ENCODE data around the gene TPRN.

Gene TPRN

DNA sequence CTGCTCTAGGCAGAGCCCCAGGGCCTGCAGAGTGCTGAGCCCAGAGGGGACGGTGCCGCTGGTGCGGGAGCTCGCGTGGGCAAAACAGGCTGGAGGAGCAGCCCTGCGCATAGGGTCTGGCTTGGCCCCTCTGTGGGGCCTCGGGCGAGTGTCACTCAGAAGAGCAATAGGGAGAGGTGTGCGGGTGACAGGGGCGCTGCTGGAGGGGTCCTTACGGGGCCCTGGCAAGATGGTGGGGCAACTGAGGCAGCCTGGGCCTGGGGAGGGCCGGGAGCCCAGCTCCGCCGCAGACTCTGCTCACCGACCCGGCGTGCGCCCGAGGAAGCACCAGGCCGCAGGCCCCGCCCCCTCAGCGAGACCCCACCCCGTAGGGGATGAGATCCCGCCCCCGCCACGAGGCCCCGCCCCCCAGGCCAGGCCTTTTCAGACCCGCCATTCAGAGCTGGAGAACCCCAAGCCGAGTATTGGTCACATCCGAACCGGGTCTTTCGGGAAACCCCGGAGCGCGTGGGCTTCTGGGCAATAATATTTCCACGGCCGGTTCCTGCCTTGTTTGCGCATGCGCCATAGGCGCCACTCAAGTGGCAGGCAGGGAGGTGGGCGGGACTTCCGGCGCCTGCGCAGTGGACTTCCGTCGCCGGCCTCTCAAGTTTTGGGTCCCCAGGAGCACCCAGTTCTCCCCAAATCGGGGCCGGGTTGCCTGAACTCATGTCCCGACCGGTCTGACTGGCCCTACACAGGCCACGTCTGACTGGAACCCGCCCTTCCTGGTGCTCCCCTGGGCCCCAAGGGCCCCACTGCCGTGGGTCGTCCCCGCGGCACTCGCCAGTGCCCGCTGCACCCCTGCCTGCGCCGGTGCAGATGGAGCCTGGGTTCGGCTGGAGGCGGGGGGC lies 22.8 kb upstream of the TPRN start:
- peak; percentile 97 for DNase-seq

DNA sequence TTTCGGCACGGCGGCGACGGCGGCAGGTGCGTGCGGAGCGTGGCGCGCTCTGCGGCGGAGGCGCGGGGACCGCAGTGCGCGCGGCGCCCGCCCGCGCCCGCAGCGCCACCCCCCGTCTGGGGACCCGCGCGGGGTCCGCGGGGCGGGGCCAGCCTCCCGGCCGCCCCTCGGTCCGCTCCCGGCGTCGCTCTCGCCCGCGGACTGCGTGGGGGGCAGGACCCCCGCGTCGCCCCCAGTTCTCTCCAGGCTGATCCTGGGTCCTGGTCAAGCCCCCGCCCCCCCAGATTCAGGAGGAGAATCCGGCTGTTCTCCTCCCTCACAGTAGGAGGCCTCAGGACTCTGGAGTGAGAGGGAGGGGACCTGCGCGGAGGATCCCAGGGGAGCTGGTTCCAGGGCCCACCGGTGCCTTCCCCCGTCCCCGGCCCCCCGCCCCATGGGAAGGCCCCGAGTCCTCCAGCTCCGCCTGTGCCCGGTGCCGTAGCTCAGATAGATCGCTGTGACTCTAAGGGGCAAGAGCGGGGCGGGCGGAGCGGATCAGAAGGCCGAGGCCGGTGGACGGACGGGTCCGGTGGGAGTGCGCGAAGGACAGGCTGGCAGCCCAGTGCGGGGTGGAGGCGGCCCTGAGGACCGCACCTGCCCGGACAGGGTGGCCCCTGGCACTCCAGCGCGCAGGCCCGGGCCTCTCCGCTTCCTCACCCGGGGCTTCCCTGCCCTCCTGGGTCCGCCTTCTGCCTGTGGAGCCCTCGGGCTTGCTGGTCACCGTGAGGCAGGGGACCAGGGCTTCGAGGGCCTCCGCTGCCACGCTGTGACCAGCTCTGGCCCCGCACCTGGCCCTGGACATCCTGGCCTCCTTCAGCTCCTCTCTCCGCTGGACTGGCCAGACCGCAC lies 21.9 kb upstream of the TPRN start, which contains the start of gene RNF208:
TSS of gene RNF208 (minus strand) at position 51 of the 888 bp plus-strand sequence. CDS start 1,028 bp downstream, outside the sequence.
- no peak for DNase-seq

DNA sequence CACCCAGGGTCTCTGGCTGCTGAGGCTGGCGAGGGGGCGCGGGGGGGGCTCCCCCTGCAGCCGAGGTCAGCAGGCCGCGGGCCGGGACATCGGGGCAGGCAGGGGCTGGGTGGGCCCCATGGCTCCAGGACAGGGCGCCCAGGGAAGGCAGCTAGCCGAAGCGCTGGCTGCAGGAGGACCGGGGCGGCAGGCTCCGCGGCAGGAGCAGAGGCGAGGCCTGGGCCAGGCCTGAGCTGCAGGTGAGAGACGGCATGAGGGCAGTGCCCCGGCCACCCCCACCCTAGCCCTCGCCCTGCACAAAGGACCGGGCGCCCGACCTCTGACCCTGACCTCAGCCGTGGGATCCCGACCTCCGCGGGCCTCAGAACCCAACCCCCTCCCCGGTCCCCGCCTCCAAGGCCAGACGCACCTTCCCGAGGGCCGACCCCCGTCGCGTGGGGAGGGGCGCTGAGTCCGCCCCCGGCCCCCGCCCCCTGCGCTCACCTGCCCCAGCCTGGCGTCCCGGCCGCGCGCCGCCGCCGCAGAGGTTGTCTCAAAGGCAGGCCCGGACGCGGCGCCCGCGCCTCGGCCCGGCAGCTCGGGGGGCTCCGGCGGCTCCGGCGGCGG lies 21.1 kb upstream of the TPRN start:
- DNase-seq, result no peak

DNA sequence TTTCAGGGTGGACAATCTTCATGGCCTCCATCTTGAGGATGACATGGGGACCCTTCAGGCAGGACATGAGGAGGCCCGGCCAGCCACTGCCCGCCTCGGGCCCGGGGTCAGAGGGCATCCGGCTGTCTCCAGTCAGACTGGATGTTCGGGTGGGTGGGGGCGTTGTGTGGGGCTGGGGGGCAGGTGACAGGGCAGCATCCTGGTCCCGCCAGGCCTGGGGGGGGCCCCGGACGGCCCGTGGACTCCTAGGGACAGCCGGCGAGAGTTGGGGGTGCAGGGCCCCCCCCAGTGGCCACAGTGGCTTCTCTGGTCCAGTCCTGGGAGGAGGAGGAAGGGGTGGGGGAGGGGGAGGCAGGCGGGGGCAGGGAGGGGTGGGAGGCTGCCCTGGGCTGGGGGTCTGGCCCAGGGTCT lies 20.6 kb upstream of the TPRN start:
- no peak for DNase-seq

DNA sequence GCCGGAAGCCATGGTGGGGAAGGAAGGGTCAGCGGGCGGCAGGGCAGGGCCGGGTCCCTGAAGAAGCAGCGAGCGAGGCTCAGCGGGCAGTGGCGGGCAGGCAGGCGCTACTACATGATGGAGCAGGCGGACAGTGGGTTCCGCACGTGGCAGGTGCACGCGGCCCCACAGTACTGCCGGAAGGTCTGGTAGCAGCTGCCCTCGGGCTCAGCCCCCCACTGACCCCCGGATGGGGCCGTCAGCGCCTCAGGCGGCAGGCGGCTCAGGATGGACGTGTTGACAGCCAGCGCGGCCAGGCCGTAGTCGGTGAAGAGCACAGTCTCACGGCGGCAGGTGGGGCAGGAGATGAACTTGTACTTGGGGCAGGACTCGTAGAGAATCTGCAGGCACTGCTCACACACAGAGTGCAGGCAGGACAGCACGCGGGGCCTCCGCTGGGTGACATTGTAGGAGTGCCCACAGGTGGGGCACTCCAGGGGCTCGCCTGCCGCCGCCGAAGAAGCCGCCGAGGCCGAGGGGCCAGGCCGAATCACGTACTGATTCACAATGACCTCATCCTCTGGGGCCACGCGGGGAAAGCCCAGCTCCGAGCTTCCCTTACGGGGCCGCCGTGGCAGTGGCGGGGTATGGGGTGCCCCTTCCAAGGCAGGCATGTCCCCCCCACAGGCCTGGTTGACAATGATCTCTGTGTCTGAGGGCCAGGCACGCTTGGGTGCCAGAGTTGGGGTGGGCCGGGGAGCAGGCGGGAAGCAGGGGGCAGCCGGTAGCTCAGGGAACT lies 20.0 kb upstream of the TPRN start:
- DNase-seq, result no peak

DNA sequence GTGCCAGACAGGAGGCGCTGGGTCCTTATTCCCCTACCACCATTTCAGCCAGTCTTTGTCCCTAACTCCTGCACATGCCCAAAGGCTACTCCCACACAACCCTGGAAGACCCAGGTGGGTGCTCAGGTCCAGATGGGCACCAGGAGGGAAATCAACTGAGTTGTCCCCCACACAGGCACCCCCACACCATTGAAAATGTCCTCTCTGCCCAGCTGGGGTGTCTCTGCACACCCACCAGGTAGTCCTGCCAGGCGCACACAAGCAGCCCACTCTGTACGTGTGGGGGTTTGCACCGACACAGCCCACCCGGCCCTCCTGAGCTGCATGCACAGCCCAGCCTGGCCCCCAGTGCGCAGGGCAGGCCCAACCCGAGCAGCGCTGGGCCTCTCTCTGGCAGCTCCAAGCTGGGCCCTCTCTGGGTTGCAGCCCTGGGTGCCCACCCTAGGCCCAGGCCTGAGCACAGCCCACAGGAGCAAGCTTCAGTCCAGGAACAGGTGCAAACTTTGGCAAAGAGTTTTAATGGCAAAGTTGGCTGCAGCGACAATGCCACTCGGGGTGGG lies 19.3 kb upstream of the TPRN start:
- DNase-seq, result no peak

DNA sequence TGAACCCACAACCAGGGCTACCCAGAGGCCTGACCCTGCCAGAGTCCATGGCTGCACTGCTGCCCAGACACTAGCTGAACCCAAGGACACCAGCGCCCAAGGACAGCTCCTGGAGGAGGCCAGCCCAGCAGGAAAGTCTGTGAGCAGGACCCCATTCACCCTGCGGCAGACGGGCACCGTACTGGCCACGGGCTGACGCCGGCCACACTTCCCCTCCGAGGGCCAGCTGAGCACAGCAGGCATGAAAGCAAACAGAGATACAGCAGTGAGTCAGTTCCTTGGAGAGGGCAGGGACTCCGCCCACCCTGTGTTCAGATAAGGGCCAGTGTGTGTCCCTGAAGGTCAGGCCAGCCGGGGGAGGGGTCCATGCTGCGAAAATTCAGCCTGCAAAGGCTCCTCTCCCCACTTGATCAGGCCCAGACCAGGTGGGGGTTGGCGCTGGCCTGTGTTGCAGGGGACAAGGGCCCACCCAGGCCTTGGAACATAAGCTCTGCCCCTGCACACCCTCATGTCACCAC lies 18.3 kb upstream of the TPRN start:
- DNase-seq, result no peak

DNA sequence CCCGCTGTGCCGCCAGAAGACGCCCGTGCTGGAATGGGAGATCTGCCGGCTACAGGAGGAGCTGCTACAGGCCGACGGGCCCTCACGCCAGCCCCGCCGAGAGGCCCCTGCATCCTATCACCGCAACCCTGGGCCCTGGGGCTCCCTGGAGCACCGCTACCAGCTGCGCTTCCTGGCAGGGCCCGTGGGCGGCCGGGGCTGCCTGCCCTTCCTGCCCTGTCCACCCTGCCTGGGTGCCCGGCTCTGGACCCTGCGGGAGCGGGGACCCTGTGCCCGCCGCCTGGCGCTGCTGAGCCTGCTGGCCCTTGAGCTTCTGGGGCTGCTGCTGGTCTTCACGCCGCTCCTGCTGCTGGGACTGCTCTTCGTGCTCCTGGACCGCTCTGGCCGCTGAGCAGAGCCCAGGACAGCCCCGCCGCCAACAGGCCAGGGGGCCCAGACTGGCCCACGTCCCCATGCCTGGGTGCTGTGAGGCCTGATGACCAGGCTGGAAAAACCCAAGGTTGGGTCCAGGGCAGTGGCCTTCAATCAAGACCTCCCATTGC lies 17.7 kb upstream of the TPRN start:
- no peak for DNase-seq

DNA sequence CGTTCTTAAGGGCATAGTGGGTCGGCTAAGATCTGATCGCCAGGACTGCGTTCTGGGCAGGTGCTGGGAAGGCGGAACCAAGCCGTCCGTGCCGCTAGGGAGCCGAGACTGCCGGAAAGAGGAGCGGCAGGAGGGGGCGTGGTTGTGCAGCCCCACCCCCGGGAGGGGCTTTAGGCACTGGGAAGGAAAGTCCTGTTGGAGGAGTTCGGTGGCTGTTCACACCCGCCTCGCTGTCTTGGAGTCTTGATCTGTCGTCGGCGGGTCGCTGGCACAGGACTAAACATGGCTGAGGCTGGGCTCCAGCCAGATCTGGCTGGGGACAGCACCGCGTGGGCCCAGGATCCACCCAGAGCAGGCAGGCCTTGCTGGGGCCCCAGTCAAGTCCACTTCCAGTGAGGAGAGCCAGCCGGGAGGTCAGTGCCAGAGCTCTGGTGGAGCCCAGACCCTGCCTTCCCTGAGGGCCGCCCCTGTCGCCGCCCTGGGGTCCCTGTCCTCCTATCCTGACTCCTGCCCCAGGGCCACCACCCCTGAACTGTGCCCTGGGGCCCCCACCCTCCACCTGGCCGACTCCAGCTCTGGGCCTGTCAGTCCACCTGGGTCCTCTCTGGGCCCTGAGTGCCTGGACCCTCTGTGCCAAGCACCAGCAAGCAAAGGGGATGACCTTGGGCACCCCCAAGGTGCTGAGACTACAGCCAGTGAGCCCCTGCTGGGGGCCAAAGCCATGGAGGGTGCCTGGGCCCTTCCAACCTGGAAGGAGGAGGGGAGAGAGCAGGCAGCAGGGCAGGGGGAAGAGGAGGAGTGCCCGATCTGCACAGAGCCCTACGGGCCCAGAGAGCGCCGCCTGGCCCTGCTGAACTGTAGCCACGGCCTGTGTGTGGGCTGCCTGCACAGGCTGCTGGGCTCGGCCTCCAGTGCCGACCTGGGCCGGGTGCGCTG lies 17.0 kb upstream of the TPRN start:
- DNase-seq, result no peak

DNA sequence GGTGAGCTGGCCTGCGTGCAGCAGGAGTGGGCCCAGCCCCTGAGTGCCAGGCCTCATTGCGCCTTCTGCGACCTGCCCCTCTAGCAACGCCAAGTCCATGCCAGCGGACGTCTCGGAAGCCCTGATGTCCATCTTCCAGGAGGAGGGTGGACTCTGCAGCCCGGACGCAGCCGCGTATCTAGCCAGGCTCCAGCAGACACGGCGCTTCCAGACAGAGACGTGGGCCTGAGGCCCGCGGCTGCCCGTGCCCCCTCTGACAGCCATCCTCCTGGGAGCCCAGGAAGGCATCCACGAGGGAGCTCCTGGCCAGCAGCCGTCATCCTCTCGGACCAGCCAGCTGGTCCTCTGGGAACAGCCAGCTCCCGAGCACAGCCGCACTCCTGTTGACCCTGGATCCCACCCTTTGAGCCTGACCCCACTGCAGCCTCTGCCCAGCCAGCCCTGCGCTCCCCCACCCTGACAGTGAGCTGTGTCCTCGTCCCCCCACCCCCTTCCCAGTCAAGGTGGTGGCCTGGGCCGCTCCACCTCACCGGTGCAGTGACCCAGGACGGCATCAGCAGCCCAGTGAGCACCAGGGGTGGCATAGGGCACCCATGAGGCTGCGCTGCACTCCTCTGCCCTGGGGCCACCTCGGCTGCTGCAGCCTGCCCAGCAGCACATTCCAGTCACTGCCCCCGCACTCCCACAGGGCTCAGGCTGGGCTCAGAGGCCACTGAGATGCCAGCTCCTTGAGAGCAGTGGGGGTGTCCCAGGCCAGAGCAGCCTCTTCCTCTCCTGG lies 15.8 kb upstream of the TPRN start:
- DNase-seq, result no peak

DNA sequence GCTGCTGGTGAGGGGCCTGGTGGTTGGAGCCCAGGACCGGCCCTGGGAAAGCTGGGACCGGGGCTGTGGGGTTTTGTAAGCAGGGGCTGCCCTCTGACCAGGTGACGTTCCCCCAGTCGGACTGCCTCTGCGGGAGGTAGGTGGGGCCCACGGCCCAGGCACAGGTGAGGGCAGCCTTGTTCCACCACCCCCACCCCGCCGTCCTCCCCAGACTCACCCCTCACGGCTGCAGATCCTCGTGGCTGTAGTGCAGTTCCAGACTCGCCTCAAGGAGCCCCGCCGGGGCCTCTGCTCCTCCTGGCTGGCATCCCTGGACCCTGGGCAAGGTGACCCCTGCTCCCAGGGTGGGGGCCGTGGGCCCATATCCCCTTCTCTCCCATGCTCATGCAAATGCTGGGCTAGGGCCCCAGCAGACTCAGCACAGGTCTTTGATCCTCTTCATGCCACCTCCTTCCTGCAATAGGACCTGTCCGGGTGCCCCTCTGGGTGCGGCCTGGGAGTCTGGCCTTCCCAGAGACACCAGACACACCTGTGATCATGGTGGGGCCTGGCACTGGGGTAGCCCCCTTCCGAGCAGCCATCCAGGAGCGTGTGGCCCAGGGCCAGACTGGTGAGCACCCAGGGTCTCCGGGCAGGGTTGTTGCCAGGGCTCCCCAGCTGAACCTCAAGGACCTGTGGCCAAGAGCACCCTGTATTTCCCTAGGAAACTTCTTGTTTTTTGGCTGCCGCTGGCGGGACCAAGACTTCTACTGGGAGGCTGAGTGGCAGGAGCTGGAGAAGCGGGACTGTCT lies 14.8 kb upstream of the TPRN start:
- DNase-seq, result no peak

DNA sequence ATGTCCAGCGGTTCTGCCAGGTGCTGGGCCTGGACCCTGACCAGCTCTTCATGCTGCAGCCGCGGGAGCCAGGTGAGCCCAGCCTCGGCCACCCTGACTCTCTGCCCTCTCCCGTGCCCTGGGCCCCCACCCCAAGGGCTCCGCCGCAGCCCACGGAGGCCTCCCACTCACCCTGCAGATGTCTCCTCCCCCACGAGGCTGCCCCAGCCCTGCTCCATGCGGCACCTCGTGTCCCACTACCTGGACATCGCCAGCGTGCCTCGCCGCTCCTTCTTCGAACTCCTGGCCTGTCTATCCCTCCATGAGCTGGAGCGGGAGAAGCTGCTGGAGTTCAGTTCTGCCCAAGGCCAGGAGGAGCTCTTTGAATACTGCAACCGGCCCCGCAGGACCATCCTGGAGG lies 14.1 kb upstream of the TPRN start:
- DNase-seq, result no peak

DNA sequence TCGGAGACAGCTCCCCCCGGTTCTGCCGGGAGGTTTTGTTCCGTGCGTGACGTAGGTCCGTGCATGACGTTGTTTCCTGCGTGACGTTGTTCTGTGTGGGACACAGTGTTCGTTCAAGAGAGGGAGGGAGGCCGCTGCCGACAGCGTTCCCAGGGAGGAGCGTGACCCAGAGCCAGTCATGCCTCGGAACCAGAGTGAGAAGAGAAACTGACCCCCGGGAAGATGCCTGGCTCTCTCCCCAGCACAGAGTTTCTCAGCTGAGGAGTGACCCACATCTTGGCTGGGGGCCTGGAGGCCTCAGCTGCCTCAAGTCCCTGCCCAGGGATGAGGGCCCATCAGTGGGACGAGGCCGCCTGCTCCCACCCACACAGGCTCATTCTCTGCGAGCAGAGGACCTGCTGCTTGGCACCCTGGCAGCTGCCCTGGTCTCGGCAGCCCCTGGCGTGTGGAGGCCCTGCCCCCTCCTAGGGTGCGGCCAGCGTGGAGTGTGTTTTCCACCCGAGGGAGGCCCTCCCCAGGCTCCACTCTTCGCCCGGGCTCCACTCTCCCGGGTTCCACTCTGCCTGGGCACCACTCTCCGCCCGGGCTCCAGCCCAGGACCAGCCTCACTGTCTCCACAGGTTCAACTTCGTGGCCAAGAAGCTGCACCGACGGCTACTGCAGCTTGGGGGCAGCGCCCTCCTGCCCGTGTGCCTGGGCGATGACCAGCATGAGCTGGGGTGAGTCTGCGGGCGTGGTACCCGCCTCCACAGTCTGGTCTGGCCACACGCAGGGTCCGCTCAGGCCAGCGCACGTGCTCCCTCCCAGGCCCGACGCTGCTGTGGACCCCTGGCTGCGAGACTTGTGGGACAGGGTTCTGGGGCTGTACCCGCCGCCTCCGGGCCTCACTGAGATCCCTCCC lies 12.9 kb upstream of the TPRN start:
- DNase-seq, result no peak

DNA sequence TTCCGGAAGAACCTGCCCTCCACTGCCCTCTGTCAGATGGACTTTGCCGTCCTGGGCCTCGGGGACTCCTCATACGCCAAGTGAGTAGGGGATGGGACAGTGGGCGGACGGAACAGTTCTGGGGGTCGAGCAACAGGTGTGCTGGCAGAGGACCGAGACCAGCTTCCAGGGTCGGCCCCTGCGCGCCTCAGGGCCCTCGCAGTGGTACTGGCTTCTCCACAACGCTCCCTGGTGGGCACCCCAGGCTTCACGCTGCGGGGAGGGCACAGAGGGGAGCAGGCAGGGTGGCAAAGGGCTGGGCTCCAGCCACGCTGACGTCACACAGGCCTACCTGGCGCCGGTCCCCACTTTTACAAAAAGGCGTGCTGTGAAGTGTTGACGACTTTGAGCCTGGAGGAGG lies 12.0 kb upstream of the TPRN start:
- no peak for DNase-seq

DNA sequence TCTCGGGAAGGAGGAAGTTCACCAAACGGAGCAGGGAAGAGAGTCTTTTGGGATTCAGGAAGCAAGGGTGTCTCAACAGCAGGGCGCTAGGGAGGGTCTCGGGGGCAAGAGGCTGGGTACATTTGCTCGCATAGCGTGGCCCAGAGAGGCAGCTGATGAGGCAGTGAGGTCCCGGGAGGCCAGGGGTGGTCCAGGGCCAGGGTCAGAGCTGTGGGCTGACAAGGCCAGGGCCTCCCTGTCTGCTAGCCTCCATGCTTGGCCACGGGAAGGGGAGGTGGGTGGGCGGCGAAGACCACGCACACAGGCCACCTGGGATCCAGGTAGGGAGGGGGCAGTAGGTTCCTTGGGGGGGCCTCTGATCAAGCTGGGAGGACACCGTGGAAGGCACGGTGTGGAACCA lies 11.0 kb upstream of the TPRN start:
- DNase-seq, result no peak

DNA sequence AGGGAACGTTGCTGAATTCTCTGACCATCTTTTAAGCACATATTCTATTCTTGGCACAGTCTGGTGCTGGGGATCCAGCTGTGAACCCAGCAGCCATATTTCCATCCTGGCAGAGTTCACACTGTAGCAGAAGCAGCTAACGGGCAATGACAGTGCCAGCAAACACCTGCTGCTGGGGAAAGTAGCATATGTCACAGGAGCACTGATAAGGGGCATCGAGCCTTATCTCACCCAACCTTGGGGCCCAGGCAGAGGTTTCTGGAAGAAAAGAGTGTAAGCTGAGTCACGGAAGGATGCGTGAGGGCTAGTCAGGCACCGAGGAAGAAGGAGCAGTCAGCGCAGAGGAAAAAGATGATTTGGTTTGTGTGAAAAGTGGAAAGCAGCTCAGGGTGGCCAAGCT lies 6.1 kb upstream of the TPRN start:
- DNase-seq, result no peak

DNA sequence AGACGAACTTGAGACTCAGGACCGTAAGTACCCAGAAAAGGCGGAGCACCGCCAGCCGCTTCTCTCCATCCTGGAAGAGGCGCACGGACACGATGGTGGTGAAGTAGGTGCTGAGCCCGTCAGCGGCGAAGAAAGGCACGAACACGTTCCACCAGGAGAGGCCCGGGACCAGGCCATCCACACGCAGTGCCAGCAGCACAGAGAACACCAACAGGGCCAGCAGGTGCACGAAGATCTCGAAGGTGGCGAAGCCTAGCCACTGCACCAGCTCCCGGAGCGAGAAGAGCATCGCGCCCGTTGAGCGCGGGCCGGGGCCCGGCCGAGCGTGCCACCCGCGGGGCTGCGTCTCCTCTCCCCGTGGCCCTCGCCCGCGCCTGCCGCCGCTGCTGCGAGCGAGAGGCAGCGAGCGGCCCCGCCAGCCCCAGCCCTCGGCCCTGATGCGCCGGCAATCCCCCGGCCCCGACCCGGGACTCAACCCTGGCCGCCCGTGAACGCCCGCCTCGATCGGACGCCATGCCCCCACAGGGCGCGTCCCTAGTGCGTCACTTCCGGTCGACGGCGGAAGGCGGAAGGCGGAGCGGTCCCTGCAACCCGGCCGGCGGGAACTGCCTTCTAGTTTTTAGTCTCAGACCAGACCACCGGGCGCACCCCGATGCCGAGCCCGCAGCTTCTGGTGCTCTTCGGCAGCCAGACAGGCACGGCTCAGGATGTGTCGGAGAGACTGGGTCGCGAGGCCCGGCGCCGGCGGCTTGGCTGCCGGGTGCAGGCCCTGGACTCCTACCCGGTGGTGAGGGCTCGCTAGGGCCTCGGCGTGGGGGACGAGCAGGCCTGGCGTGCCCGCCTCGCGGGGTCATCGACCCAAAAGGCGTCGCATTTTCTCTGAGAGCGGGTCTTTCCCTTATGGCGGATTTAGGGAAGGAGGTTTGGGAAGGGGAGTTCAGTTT lies 4.9 kb upstream of the TPRN start, which contains the start of the genes NDOR1 and TMEM203:
TSS of gene NDOR1 (plus strand) at position 575 of the 944 bp plus-strand sequence. CDS start at position 653, 78 bp downstream.
TSS of gene TMEM203 (minus strand) at position 523 of the 944 bp plus-strand sequence. CDS start at position 289, 234 bp downstream.
- DNase-seq, result peak; percentile 92
